Psoas muscle (tissue), 8 donors: ENCODE data around the gene GOLGA8A. TPM values are rescaled to one million over a fixed set of nuclear protein-coding genes. Genes with fewer than 3 reads are reported as not detected.

Experiments used
- ATAC-seq, 4 donors: fragments of 200-7000 bp; cut with Tn5 transposase; one replicate each; pipeline ENCODE4 v1.9.1; 2020; ENCODE audit warnings: moderate library complexity in 3 of 4, mild to moderate bottlenecking in 2 of 4
- DNase-seq, 2 donors: peaks; one replicate each; pipeline ENCODE4 v3.0.0-alpha.2; 2020
- H3K27ac ChIP-seq: fragments of 200-600 bp; one replicate; pipeline ENCODE4 v1.8.0; 2022
- H3K27me3 ChIP-seq, 3 donors: fragments of 200-600 bp in 1 of 3; one replicate each; pipeline versions ENCODE4 v1.6.1 to v1.8.0; 2013 to 2022; ENCODE audit warnings: low read length in 2 of 3, mild to moderate bottlenecking in 2 of 3, moderate library complexity in 1 of 3; ENCODE audit not compliant: insufficient read depth in 3 of 3
- H3K36me3 ChIP-seq, 2 donors: fragments of 200-600 bp in 1 of 2; one replicate each; pipeline versions ENCODE4 v1.6.1 to v1.8.0; 2013 to 2022; ENCODE audit warnings: low read depth in 1 of 2, mild to moderate bottlenecking in 1 of 2, moderate library complexity in 1 of 2; ENCODE audit not compliant: insufficient read depth in 1 of 2
- H3K4me1 ChIP-seq: fragments of 200-600 bp; one replicate; pipeline ENCODE4 v1.8.0; 2022
- H3K4me3 ChIP-seq: fragments of 200-600 bp; one replicate; pipeline ENCODE4 v1.8.0; 2022; ENCODE audit warnings: mild to moderate bottlenecking
- H3K9me3 ChIP-seq: fragments of 200-600 bp; one replicate; pipeline ENCODE4 v1.8.0; 2022
- WGBS, 3 donors: extraction: QIAGEN DNeasy Blood & Tissue Kit; methylation state at CpG; one replicate each; pipeline versions ENCODE4 v1.1.6 to v1.1.7; 2013; 5-methylcytosine and 5-hydroxymethylcytosine counted together
- intact Hi-C, 2 donors: fragments of 100-400 bp; cut with DNase I; formaldehyde crosslinking; loops; one replicate each; pipeline versions ENCODE4 v1.11.0 to v1.14.2; 2022
- polyA plus RNA-seq, 3 donors: library from polyadenylated mRNA; stranded (reverse); fragments of 200-250 nt; gene quantifications; one replicate each; pipeline ENCODE4 v1.2.3, GENCODE V29; 2013
- total RNA-seq, 4 donors: library from RNA; stranded (reverse); fragmentation: NEBNext Ultra II Directional in 2 of 4; extraction: Animal tissue kit (Norgen Biotek cat#: 25700) in 2 of 4; gene quantifications; one replicate each; pipeline versions ENCODE4 v1.2.1 to v1.2.4, GENCODE V29; 2021 to 2023
- TF ChIP-seq, protein P1 (sequence below): fragments of 200-600 bp; IDR thresholded peaks from one replicate; pipeline ENCODE4 v1.8.0; 2022; ENCODE audit warnings: antibody characterized with exemption
- donor health status: healthy with polysubstance abuse.
- donor health status: DM: no; HTN: no; CAD: no; lungs with moderate emphysema.
- donor health status: Bipolar disorder and iron deficiency.
- donor health status: healthy.
- donor health status: DM: yes; HTN: yes; CAD: no.
- donor health status: DM: no; HTN: no; CAD: no.
- donor health status: DM: no; HTN: no; CAD: no.
- donor health status: DM: yes; HTN: yes; CAD: no.

Gene GOLGA8A
- total and polyA plus RNA-seq, 7 donors: 3.5 to 17.8 (median 6.9) TPM

GRCh38 chr15:34456658-34457057 is 19.1 kb upstream of the GOLGA8A start:
- Histone ChIP-seq H3K27me3 (no peaks in the 10 kb centered on the region), H3K4me3 (no peak overlapping the region), H3K4me1 (no peaks in the 10 kb centered on the region), H3K36me3 (no peaks in the 10 kb centered on the region), H3K9me3 (no peaks in the 10 kb centered on the region), H3K27ac (no peak overlapping the region)
- TF ChIP-seq, protein P1, sequence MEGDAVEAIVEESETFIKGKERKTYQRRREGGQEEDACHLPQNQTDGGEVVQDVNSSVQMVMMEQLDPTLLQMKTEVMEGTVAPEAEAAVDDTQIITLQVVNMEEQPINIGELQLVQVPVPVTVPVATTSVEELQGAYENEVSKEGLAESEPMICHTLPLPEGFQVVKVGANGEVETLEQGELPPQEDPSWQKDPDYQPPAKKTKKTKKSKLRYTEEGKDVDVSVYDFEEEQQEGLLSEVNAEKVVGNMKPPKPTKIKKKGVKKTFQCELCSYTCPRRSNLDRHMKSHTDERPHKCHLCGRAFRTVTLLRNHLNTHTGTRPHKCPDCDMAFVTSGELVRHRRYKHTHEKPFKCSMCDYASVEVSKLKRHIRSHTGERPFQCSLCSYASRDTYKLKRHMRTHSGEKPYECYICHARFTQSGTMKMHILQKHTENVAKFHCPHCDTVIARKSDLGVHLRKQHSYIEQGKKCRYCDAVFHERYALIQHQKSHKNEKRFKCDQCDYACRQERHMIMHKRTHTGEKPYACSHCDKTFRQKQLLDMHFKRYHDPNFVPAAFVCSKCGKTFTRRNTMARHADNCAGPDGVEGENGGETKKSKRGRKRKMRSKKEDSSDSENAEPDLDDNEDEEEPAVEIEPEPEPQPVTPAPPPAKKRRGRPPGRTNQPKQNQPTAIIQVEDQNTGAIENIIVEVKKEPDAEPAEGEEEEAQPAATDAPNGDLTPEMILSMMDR: no peak
- DNase-seq: no peak
- intact Hi-C loops: no loop called here
- no peak for ATAC-seq
- 71 to 74% (median 72%) methylated on average over 9 of the region's 9 CpGs for WGBS, 3 donors

GRCh38 chr15:34442891-34443290 is 5.3 kb upstream of the GOLGA8A start:
- DNase-seq: no peak
- H3K4me3 ChIP-seq: no peak overlapping the region
- no peaks in the 10 kb centered on the region for H3K27me3 ChIP-seq
- intact Hi-C loops: loop anchor here in 1 of 2 donors (10.0 kb wide), 1 partner anchor 62 kb away; no protein-coding TSS in a partner anchor
- 76 to 86% (median 78%) methylated on average over 7 of the region's 7 CpGs for whole genome bisulfite sequencing, 3 donors
- no peak overlapping the region for H3K27ac ChIP-seq
- no peaks in the 10 kb centered on the region for H3K9me3 ChIP-seq
- peaks cover 3% of the 10 kb centered on the region for H3K4me1 ChIP-seq
- no peaks in the 10 kb centered on the region for H3K36me3 ChIP-seq
- no peak for ATAC-seq
- TF ChIP-seq, protein P1: no peak

- no peaks in the 10 kb centered on the region for H3K27me3 ChIP-seq
- WGBS, 3 donors: 62 to 79% (median 72%) methylated on average over 5 of the region's 5 CpGs
- peaks cover 13% of the 10 kb centered on the region for H3K4me1 ChIP-seq
- H3K27ac ChIP-seq: no peak overlapping the region
- DNase-seq: no peak
- no peaks in the 10 kb centered on the region for H3K9me3 ChIP-seq
- intact Hi-C loops: loop anchor here in 1 of 2 donors (10.0 kb wide), 1 partner anchor 65 kb away; no protein-coding TSS in a partner anchor
- no peak overlapping the region for H3K4me3 ChIP-seq
- ATAC-seq: no peak
- TF ChIP-seq, protein P1: no peak
- no peaks in the 10 kb centered on the region for H3K36me3 ChIP-seq
Measured at GRCh38 chr15:34439878-34440277, 2.3 kb upstream of the GOLGA8A start.

- H3K4me3 ChIP-seq: peak overlapping the region; percentile 70
- WGBS, 3 donors: 0 to 1% (median 1%) methylated on average over 16 to 70 of the region's 70 CpGs
- H3K4me1 ChIP-seq: peaks cover 13% of the 10 kb centered on the region
- H3K36me3 ChIP-seq: peaks cover 0 to 3% of the 10 kb centered on the region in 2 donors
- TF ChIP-seq, protein P1: peak; percentile 18
- DNase-seq: peak in 1 of 2 donors; percentile 66
- peak overlapping the region; percentile 60 for H3K27ac ChIP-seq
- ATAC-seq: peak; percentile 43 to 84 (median 62)
- H3K9me3 ChIP-seq: no peaks in the 10 kb centered on the region
- intact Hi-C loops: no loop called here
- no peaks in the 10 kb centered on the region for H3K27me3 ChIP-seq
Measured at GRCh38 chr15:34436956-34437442, 609 bp downstream of the GOLGA8A start.
